PC-9 (cell line): ENCODE results near the gene CCNH. TPM values are rescaled to one million over a fixed set of nuclear protein-coding genes. Genes with fewer than 3 reads are reported as not detected.

Experiments
- Bru-seq: library from RNA; stranded (reverse); fragments of 400-500 nt; gene quantifications from one replicate; lab custom pipeline; 2021; lab: Mats Ljungman, UMichigan
- BruChase-seq, 2 experiments: library from RNA; stranded (reverse); fragments of 400-500 nt; gene quantifications; one replicate each; lab custom pipeline; 2021; lab: Mats Ljungman, UMichigan
- BruUV-seq: library from RNA; stranded (reverse); fragments of 400-500 nt; replicated peaks from 2 replicates; lab custom pipeline; 2021; lab: Mats Ljungman, UMichigan
- CTCF ChIA-PET: fragments of 300-600 bp; sonication (Branson Sonifier 250); formaldehyde crosslinking; loops from one replicate; lab custom pipeline; 2022; ENCODE audit warnings: antibody characterized with exemption; lab: Charles Lee
- POLR2A ChIA-PET: fragments of 300-600 bp; sonication (Branson Sonifier 250); formaldehyde crosslinking; loops from one replicate; lab custom pipeline; 2022; ENCODE audit warnings: antibody characterized with exemption; ENCODE audit not compliant: unreplicated experiment; lab: Charles Lee
- DNase-seq, 2 experiments: peaks; one replicate each; pipeline versions ENCODE4 v3.0.0 to v3.0.0-alpha.2; 2015 to 2022; ENCODE audit warnings: mixed read lengths in 1 of 2
- H2AFZ ChIP-seq: fragments of 200-600 bp; sonication (generic); 2 replicates; pipeline ENCODE4 v1.8.1; 2017; ENCODE audit warnings: antibody characterized with exemption
- H3F3A ChIP-seq: fragments of 200-600 bp; sonication (generic); 2 replicates; pipeline ENCODE4 v1.8.1; 2017; ENCODE audit warnings: antibody characterized with exemption, mild to moderate bottlenecking, low read depth; ENCODE audit not compliant: insufficient read depth
- H3K27ac ChIP-seq: fragments of 200-600 bp; sonication (generic); 2 replicates; pipeline ENCODE4 v1.6.1; 2016; ENCODE audit warnings: mixed run types
- H3K27me3 ChIP-seq: fragments of 200-600 bp; sonication (generic); 2 replicates; pipeline ENCODE4 v1.6.1; 2016; ENCODE audit warnings: low read depth, mixed run types; ENCODE audit not compliant: insufficient read depth
- H3K36me3 ChIP-seq: fragments of 200-600 bp; sonication (generic); 2 replicates; pipeline ENCODE4 v1.6.1; 2016; ENCODE audit warnings: low read depth, mixed run types
- H3K4me1 ChIP-seq: fragments of 200-600 bp; sonication (generic); replicated peaks from 2 replicates; pipeline ENCODE4 v1.6.1; 2016; ENCODE audit warnings: mixed run types; ENCODE audit not compliant: insufficient read depth
- H3K4me2 ChIP-seq: fragments of 200-600 bp; sonication (generic); 2 replicates; pipeline ENCODE4 v1.6.1; 2017; ENCODE audit warnings: mixed run types
- H3K4me3 ChIP-seq: fragments of 200-600 bp; sonication (generic); 2 replicates; pipeline ENCODE4 v1.6.1; 2016; ENCODE audit warnings: mixed run types
- H3K79me2 ChIP-seq: fragments of 200-600 bp; sonication (generic); 2 replicates; pipeline ENCODE4 v1.6.1; 2017; ENCODE audit warnings: low read depth, mixed run types
- H3K9me2 ChIP-seq: fragments of 200-600 bp; sonication (generic); 2 replicates; pipeline ENCODE4 v1.8.1; 2017; ENCODE audit warnings: mild to moderate bottlenecking; ENCODE audit not compliant: insufficient read depth
- H3K9me3 ChIP-seq: fragments of 200-600 bp; sonication (generic); 2 replicates; pipeline ENCODE4 v1.8.1; 2016; ENCODE audit warnings: low read depth; ENCODE audit not compliant: insufficient read depth
- H4K20me1 ChIP-seq: fragments of 200-600 bp; sonication (generic); 2 replicates; pipeline ENCODE4 v1.8.1; 2017; ENCODE audit not compliant: insufficient read depth
- CTCF ChIP-seq: fragments of 200-600 bp; sonication (generic); conservative IDR thresholded peaks from 2 replicates; pipeline ENCODE4 v1.6.1; 2017; ENCODE audit warnings: mixed run types, antibody characterized with exemption, mild to moderate bottlenecking, moderate library complexity
- EZH2 ChIP-seq: fragments of 200-600 bp; sonication (generic); IDR thresholded peaks from 2 replicates; pipeline ENCODE4 v1.8.0; 2017; ENCODE audit warnings: antibody characterized with exemption, low read depth
- intact Hi-C: fragments of 100-400 bp; cut with micrococcal nuclease; formaldehyde crosslinking; loops from one replicate; pipeline ENCODE4 v1.10.0; 2022; ENCODE audit not compliant: unreplicated experiment
- long read RNA-seq: library from polyadenylated mRNA; stranded (forward); transcript quantifications from one replicate; pipeline ENCODE4 v2.0.0, GENCODE V29; 2022
- total RNA-seq: library from RNA; stranded (reverse); gene quantifications from 2 replicates; pipeline ENCODE4 v1.2.3, GENCODE V29; 2021

CCNH gene
- total RNA-seq (38.5 and 43.9 TPM in 2 replicates), Bru-seq, nascent RNA (percentile 88 among the genes with signal in this experiment), BruChase-seq, experiment 1, labeled RNA remaining after a 2-hour chase (percentile 79 among the genes with signal in this experiment), BruChase-seq, experiment 2, labeled RNA remaining after a 6-hour chase (percentile 77 among the genes with signal in this experiment)
- long read RNA-seq, transcript CCNH-201 (9 exons, 1,378 nt), result major isoform, 45 of 82 reads
- long read RNA-seq, partial matches to known transcripts, result 3 of 82 reads
- long read RNA-seq, other reads (novel, unspliced or antisense), result 32 of 82 reads

GRCh38 chr5:87412630-87413342 lies at the start of gene CCNH:
TSS of gene CCNH (minus strand) at chr5:87412930. CDS start at chr5:87412794, 136 bp downstream.
- Histone ChIP-seq H3K9me3 (no peaks in the 10 kb centered on the region), H3K4me2 (peak within 1 kb of the TSS; percentile 96), H3K79me2 (peaks cover 26% of the 10 kb centered on the region), H3F3A (0 out of 2 replicates have a peak, but pooled peaks cover 5% of the 10 kb centered on the region), H3K4me3 (peak within 1 kb of the TSS; percentile 89), H2AFZ (peak within 1 kb of the TSS; percentile 96), H3K4me1 (peaks cover 13% of the 10 kb centered on the region), H3K9me2 (no peaks in the 10 kb centered on the region), H4K20me1 (peaks cover 4% of the 10 kb centered on the region; the same call in 1 of the 2 replicates), H3K27me3 (no peaks in the 10 kb centered on the region), H3K27ac (peak within 1 kb of the TSS; percentile 55), H3K36me3 (peaks cover 25% of the 10 kb centered on the region)
- DNase-seq, result peak; percentile 95
- TF ChIP-seq CTCF (no peak), EZH2 (no peak)
- intact Hi-C loops, result loop anchor here (5.0 kb wide), 6 partner anchors 370 to 1375 kb away; no protein-coding TSS in a partner anchor
- BruUV-seq, result no TSS peak
- ChIA-PET CTCF (interaction anchor here (0.6 kb wide), 1 partner anchor 285 kb away, joined by 3 read pairs; no protein-coding TSS in a partner anchor), POLR2A (interaction anchor here (0.5 to 1.1 kb wide), 4 partner anchors 146 to 393 kb away, joined by 4 to 9 read pairs (median 7); partner anchors contain the start of gene RASA1)

GRCh38 chr5:87457706-87458105 lies 45.0 kb upstream of the CCNH start:
- TF ChIP-seq CTCF (no peak), EZH2 (no peak)
- H3K79me2 ChIP-seq, result no peaks in the 10 kb centered on the region
- intact Hi-C loops, result no loop called here
- H3F3A ChIP-seq, result no peaks in the 10 kb centered on the region
- no peak for DNase-seq
- H3K27ac ChIP-seq, result no peak overlapping the region
- H3K9me3 ChIP-seq, result no peaks in the 10 kb centered on the region
- ChIA-PET CTCF (no interaction called here), POLR2A (no interaction called here)
- no peaks in the 10 kb centered on the region for H3K9me2 ChIP-seq
- no peak overlapping the region for H3K4me3 ChIP-seq
- no peaks in the 10 kb centered on the region for H3K27me3 ChIP-seq
- H3K36me3 ChIP-seq, result no peaks in the 10 kb centered on the region
- H2AFZ ChIP-seq, result no peak overlapping the region
- H3K4me2 ChIP-seq, result no peak overlapping the region
- no peaks in the 10 kb centered on the region for H3K4me1 ChIP-seq
- no peaks in the 10 kb centered on the region for H4K20me1 ChIP-seq
- BruUV-seq, result no TSS peak

- TF ChIP-seq EZH2 (no peak), CTCF (no peak)
- POLR2A ChIA-PET, result no interaction called here
- Histone ChIP-seq H3K9me2 (no peaks in the 10 kb centered on the region), H3K4me1 (no peaks in the 10 kb centered on the region), H3K79me2 (no peaks in the 10 kb centered on the region), H4K20me1 (no peaks in the 10 kb centered on the region), H3K27ac (no peak overlapping the region), H3K36me3 (no peaks in the 10 kb centered on the region), H3K9me3 (no peaks in the 10 kb centered on the region), H3F3A (no peaks in the 10 kb centered on the region), H3K4me3 (no peak overlapping the region), H2AFZ (no peak overlapping the region), H3K4me2 (no peak overlapping the region), H3K27me3 (no peaks in the 10 kb centered on the region)
- CTCF ChIA-PET, result no interaction called here
- intact Hi-C loops, result no loop called here
- no peak for DNase-seq
- BruUV-seq, result no TSS peak
Observed at GRCh38 chr5:87453801-87454200, 41.1 kb upstream of the CCNH start.
